NCI-H187 (cell line): ENCODE data around the gene LSM8.
"Not testable (repeated sequence)": the region's sequence is repeated elsewhere in the genome, so short reads cannot be mapped to it uniquely, and the experiment has no call there.

ENCODE experiments used
- DNase-seq, 2 experiments: peaks; one replicate each; lab custom pipeline; 2025; lab: John Stamatoyannopoulos, UW

LSM8 gene

DNA sequence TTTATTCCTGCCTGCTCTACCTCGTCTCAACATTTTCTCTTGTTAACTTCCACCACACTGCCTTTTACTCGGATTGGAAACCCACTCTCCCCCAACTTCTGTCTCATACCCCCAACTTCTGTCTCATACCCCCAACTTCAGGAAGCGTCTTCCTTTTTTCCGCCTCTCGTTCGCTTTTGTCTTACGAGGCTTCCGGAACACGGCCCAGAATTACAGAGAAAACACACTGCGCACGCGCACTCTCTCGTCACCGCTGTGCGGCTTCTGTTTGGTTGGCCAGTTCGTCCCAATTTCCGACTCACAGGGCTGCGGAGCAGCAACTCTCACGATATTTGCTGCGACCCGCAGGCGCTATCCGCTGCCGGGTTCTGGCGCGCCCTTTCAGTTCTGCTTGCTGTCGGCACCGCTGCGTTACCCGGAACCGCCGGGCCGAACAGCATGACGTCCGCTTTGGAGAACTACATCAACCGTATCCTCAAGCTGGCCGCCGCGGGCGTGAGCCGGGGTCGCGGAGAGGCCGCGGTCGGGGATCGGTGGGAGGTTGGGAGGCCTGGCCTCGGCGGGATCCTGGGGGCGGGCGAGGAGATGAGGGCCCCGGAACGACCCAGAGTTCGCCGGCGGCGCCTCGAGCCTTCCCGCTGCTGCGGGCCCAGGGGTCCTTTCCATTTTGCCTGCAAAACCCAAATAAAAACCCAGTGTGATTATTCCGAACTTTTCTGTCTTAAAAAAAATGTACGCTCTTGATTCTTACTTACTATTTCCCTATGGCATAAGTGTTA, at the start of gene LSM8:
Gene LSM8 (plus strand): TSS at position 379 of the 779 bp plus-strand sequence. CDS start 60 bp downstream, at position 439.
- DNase-seq: peak; percentile 94 to 98

DNA sequence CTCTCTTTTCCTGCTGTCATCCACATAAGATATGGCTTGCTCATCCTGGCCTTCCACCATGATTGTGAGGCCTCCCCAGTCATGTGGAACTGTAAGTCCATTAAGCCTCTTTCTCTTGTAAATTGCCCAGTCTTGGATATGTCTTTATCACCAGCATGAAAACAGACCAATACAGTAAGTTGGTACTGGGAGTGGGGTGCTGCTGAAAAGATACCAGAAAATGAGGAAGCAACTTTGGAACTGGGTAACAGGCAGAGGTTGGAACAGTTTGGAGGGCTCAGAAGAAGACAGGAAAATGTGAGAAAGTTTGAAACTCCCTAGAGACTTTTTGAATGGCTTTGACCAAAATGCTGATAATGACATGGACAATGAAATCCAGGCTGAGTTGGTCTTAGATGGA, 49.5 kb upstream of the LSM8 start:
- not testable (repeated sequence) for DNase-seq

DNA sequence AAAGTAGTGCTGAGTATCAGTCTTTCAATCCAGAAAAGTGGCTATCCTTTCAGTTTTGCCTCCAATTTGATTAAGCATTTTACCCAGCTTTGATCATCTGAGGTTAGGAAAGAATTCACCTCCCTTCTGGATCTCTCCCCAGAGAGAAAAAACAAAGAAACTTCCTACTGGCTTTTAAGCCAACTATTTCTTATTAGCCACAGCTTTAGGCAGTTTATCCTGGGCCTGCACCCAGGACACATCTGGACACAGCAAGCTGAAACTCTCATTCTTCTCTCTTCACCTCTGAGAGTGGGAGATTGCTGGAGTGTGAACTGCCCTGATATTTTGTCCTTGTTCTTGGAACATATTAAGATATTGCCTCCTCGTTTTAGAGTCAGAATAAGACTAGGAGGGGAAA, 43.5 kb upstream of the LSM8 start:
- DNase-seq: no peak

DNA sequence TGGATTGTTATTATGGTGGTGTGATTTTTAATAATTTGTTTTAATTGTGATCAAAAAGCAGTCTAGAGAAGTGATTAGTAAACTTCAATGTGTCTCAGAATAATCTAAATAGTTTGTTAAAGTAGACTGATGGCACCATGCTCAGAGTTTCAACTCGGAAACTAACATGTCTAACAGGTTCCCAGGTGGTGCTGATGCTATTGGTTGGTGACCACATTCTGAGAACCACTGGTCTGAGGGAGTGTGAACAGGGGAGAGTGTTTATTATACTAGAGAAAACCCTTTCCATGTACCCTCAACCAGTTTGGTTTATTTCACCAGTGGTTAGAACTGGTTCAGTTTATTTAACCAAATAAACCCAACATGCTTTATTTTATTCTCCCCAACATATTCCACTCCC, 42.0 kb upstream of the LSM8 start:
- DNase-seq: no peak

DNA sequence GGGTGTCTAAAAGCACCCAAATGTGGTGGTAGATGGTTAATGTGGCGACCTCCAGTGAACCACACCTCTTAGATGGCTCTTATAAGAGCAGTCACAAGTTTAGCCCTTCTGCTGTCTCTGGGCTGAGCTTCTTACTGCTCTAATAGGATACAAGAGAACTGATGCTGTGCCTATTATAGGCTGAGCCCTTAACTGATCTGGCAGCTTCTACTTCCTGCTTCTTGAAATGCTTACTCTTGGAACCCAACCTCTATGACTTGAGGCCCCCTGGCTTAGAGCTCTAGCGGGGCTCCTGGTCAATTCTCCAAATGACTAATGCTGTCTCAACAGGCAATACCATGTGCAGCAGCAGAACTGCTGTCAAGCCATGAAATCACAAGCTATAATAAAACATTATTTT, 35.0 kb upstream of the LSM8 start:
- DNase-seq: no peak

DNA sequence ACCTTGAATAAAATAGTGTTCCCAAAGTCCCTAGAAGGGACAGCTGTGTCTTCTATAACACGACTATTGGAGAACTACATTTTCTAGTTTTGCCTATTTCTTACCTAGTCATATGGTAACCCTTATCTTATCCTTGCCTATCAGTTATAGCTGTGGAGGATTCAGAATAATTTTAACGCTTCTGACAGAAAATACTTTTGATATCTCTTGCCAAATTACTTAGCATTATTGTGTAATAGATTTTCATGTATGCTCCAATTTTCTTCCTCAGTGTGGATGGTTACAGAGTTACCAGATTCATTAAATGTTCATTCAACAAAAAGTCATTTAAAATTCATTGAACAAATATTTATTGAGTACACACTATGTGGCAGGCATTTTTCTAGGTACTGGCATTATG, 34.6 kb upstream of the LSM8 start:
- no peak for DNase-seq

DNA sequence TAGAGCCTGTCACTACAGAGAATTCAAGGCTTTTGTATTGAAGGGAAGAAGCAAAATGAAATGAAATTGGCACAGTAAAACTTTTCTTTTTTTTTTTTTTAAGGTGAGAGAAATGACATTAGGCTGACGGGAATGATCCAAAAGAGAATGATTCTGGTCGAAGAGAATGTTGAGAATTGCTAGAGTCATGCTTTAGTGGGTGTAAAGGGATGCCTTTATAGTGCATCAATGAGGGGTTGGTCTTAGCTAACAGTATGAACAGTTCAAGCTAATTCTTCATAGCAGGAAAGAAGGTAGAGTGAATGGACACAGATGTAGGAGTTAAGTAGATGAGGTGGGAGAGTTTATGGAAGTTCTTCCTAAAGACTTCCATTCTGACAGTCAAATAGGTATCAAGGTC, 32.3 kb upstream of the LSM8 start:
- DNase-seq: no peak

DNA sequence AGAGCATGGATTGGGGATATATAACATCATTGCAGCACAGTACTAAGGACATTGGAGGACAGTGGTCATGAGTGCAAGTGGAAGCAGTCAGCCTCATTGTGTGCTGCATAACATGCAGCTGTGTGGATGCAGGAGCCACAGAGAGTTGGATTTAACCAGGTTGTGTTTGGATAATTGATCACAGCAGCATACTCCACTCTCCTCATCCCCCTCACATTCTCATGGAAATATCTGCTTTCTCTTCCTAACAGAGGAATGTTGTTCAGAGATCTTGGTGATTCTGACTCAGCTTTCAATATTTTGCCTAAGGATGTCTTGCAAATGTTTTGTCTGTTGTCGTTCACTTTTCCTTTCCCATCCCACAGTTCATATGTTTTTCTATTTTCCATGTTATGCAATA, 31.8 kb upstream of the LSM8 start:
- DNase-seq: no peak

DNA sequence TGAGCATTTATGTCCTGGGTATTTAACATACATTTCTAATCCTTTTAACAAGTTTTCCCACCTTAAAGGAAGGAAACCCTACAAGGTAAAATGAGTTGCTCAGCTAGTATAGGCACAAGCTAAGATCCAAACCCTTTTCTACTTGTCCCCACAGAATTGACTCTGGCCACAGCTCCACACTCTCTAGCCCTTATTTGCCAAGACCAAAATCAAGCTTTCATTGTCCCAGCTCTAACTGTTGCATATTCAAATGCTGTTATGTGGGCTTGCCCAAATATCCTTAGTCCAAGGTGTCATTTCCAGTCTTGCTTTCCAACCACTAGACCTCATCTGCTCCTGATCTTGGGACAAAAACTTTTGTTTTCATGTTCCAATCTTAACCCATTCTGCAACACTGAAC, 31.3 kb upstream of the LSM8 start:
- no peak for DNase-seq

DNA sequence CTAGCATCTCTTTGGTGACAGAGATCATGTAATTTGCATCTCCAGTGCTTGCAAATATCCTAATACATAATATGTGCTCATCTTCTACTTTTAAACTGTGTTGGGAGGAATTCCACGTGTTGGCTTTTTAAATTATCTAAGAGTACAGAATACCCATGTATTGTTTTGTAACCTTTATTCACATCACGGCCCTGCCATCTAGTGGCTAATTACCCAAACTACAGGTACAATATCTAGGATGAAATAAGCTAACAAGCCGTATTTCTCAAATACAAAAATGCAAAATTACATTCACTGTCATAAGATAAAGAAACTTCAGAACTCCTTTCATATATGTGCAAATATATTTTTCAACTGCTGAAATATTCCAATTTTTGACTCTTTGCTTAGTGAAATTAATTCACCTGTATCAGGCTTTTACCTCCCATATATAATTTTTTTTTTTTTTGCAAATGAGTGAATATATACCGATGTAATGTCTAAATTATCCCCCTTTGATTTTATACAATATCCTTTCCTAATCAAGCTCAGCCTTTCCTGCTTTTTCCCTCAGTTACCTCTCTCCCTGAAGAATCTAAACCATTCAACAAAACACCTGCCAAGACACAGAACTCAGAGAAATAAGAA, 30.3 kb upstream of the LSM8 start:
- no peak for DNase-seq

DNA sequence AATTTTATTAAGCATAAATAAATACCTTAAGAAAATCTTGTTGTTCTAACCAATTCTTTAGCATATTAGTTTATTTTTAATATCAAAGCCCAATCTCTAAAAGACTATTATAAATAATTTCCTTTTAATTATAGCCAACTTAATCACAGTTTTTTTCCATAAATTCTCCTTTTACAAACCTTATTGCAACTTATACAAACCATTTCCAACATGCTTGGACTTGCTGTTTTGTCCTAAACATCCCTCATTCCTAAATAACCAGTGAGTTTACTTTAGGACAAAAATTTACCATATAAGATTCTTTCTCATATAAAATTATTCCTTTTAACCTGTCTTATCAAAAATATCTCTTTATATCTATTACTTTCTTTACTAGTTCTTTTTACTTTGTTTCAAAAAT, 25.2 kb upstream of the LSM8 start:
- no peak for DNase-seq

DNA sequence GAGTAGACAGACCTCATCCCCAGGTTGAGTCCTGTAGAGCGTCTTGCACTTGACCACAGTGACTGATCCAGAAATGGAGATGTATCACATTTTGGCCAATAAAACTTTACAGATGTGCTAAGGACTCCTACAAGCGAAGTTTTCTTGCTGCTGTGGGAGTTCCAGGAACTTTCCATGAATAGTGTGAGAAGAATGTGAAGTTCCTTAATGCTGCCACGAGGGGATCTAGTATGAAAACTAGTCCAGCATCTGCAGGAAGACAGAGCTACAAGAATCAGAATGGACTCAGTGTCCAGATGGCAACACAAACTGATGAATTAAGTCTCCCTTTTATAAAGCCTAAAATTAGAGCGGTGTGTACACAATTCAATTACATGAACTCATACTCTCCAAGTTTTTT, 14.8 kb upstream of the LSM8 start:
- DNase-seq: no peak

DNA sequence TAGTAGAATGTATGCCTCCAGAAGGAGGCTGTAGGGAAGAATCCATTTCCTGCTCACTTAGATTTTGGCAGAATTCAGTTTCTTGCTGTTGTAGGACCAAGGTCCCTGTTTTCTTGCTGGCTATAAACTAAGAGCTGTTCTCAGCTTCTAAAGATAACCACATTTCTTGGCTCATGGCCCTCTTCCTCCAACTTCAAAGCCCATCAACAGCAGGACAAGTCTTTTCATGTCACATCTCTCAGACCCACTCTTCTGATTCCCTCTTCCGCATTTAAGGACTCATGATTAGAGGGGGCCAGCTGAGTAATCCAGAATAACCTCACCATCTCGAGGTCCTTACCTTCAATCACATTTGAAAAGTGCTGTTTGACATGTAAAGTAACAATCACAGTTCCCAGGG, 8.2 kb upstream of the LSM8 start:
- no peak for DNase-seq

DNA sequence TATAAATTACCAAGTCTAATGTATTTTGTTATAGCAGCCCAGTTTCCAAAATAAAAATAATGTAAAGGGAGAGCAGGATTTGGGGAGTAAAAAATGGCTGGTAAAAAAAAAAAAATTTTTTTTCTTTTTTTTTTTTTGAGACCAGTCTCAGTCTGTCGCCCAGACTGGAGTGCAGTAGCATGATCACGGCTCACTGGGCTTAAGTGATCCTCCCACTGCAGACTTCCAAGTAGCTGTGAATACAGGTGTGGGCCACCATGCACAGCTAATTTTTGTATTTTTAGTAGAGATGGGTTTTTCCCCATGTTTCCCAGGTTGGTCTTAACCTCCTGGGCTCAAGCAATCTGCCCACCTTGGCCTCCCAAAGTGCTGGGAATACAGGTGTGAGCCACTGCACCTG, 4.8 kb upstream of the LSM8 start:
- no peak for DNase-seq

DNA sequence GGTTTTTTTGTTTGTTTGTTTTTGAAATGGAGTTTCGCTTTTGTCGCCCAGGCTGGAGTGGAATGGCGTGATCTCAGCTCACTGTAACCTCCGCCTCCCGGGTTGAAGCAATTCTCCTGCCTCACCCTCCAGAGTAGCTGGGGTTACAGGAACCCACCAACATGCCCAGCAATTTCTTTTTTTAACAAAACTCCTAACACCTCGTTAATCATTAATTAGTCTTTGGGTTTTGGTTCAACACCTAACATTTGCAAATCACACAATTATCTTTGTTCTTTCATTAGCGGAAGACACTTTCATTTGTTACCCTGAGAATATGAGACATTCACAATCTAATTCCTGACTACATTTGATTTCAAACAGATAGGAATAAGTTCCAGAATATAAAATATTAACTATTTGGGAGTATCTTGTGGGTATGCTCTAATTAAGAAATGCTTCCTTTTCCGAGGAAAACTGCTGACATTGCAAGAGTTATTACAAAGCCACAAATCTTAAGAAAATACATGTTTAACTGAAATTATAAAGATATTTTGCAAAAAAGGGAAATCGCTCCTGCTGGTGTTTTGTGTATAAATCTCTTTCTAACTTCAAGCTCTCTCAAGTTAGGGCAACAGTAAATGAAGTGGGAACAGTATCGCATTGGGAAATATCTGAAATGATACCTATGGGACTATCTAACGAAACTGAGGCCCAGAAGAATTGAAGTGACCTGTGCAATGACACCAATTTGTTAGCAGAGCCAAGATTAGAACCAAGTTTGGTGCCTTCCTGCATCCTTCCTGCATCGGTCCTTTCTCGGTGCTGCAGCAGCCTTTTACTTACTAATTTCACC, 1.2 kb upstream of the LSM8 start:
- DNase-seq: no peak

DNA sequence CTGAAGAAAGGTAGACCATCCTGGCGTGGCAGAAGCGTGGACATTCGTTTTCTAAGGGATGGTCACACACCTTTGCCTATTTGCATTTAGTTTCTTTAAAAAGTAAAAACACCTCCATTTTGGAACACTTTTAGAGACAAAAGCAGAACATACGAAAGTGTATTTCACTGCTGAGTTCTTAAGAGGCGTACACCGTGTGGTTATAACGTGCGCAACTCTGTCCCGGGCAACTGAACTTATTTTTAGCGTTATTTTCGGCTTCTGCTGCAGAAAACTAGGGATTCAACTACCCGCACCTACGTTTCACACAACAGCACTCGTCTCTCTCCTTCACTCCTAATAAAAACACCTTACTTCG, 557 bp upstream of the LSM8 start:
- DNase-seq: peak in 1 of 2 experiments; percentile 51

DNA sequence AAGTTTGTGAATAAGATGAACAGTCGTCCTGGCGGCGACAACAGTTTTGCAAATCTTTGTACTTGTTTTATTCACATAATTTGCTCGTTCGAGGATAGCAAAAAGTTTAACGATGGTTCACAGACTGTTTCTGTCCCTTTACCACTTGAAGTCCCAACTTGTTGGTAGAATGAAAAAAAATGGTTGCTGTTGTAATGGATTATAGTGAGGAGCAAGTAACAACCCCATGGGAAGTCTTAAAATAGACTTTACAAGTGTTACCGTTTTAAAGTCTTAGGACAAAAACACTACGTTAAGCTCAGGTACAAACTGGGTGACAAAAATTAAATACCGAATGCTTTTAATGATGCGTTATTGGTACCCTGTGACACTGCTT, 589 bp downstream of the LSM8 start:
- DNase-seq: no peak

DNA sequence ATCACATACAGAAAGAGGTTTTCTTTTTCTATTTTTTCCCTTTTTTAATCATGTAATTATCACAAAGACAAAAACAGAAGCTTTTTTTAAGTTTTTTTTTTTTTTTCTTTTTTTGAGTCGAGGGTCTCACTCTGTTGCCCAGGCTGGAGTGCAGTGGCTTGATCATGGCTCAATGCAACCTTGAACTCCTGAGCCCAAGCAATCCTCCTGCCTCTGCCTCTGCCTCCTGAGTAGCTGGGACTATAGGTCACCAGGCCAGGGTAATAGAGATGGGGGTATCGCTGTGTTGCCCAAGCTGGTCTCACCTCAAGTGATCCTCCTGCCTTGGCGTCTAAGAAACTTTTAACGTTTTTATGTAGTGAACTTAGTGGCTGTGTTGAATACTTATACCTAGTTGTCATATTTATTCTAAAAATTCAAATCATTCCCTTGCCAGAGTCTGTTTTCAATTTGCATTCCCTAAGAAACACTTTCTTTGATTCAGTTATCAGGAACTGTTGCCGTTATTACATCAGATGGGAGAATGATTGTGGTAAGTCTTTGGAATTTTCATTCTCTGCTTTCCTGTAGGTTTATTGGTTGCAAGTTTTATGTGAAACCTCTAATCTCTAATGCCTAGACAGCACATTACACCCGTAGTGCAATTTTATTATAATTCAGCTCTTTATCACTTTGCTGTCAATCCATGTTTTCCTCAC, 1.3 kb downstream of the LSM8 start:
- DNase-seq: no peak

DNA sequence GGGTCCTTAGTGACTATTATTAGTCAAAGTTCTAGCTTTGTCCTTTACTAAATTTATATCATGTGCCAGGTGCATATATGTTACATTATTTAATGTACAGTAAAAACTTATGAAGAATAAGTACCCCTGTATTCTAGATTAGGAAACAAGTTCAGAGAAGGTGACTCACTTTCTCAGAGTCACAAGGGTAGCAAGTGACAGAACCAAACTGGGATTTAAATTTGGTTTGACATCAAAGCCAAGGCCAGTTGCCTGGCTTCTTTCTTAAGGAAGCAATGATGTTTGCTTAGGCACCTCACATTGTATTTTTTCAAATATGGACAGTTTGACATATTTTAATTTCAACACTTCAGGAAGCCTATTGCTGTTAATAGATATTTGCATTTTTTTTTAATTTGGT, 2.5 kb downstream of the LSM8 start:
- no peak for DNase-seq

DNA sequence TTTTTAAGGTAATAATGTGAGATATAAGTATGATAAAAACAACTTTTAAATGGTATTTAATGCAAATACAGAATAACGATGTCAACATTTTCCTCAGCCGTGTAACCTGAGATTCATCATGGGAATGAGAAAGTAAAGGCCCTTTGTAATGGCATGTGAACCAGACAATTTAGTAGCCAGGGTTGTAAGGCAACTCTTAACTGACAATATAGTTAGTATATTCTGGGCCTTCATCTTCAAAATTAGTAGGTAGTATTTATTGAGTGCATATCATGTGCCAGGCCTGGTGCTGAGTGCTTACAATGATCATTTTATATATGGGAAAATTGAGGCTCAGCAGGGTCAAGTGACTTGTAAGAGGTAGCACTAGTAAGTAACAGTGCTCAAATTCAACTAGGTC, 10.6 kb downstream of the LSM8 start:
- no peak for DNase-seq

DNA sequence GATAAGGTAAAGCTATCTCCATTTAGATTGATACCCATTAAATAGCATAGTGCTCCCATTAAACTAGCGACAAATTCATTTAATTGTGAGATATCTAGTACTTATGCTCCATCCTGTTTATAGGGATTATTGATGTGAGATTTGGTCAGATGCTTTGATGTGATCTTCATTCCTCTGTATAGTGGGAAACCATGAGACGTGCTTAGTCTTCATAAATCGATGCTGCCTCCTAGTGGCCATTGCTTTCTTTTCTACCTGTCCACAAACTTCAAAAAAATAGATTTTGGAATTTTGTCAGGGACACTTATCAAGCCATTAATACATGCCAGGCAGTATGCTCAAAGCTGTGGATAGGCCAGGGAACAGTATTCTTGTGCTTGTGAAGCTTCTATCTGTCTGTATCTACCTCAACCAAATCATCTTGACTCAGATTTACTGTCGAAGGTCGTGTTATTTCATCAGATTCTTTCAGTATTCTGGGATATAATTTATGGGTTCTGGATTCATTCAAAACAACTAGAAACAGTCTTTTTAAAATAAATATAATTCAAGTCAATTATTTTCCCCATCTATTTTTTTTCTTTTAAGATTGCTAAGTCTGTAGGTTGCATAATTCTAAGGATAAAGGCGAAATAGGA, 12.0 kb downstream of the LSM8 start:
- DNase-seq: peak; percentile 35 to 38

DNA sequence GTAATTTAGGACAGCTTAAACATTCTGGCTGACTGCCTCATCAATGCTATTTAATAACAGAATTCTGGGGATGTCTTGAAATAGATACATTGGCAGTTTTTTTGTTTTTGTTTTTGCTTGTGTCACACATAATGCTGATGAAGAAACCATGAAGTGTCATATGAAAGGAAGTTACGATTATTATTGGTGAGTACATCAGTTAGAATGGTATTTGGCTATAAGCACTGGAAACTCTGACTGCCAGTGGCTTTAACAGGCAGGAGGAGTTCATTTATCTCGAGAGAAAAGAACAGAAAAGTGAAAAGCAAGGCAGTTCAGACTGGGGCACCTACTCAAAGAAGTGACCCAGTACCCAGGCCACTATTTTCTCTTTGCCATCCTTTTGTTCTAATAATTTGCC, 18.1 kb downstream of the LSM8 start:
- DNase-seq: no peak
